ENCODE results near the gene SLC1A4.

DNA sequence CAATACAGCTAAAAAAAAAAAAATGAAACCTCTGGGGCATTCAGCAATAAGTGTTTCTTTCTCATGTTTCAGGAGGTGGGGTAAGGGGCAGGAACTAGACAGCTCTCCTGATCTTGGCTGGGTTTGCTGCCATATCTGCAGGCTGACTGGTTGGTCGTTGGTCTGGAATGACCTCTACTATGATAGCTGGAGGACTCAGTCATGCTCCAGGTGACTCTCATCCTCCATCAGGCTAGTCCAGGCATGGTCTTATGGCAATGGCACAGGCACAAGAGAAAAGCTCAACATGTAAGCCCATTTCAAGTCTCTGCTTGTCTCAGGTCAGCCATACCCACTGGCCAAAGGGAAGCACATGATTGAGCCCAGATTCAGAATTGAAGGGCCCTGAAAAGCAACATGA lies 9.5 kb upstream of the SLC1A4 start:
- TF ChIP-seq POLR2A (IDR thresholded peaks at IDR 0.05) (no peak), POLR2AphosphoS5 (IDR thresholded peaks at IDR 0.05) (no peak)
- TF ChIP-seq, protein P1, sequence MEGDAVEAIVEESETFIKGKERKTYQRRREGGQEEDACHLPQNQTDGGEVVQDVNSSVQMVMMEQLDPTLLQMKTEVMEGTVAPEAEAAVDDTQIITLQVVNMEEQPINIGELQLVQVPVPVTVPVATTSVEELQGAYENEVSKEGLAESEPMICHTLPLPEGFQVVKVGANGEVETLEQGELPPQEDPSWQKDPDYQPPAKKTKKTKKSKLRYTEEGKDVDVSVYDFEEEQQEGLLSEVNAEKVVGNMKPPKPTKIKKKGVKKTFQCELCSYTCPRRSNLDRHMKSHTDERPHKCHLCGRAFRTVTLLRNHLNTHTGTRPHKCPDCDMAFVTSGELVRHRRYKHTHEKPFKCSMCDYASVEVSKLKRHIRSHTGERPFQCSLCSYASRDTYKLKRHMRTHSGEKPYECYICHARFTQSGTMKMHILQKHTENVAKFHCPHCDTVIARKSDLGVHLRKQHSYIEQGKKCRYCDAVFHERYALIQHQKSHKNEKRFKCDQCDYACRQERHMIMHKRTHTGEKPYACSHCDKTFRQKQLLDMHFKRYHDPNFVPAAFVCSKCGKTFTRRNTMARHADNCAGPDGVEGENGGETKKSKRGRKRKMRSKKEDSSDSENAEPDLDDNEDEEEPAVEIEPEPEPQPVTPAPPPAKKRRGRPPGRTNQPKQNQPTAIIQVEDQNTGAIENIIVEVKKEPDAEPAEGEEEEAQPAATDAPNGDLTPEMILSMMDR (IDR thresholded peaks at IDR 0.05): no peak
